HG03025 (cell line): ENCODE results near the gene DUSP10.

Source experiments
- ATAC-seq: cut with Tn5 transposase; IDR thresholded peaks from one replicate; pipeline ENCODE4 v1.9.1; 2021; ENCODE audit warnings: mild to moderate bottlenecking, moderate library complexity; ENCODE audit not compliant: unreplicated experiment, low FRiP score

DUSP10 gene

DNA sequence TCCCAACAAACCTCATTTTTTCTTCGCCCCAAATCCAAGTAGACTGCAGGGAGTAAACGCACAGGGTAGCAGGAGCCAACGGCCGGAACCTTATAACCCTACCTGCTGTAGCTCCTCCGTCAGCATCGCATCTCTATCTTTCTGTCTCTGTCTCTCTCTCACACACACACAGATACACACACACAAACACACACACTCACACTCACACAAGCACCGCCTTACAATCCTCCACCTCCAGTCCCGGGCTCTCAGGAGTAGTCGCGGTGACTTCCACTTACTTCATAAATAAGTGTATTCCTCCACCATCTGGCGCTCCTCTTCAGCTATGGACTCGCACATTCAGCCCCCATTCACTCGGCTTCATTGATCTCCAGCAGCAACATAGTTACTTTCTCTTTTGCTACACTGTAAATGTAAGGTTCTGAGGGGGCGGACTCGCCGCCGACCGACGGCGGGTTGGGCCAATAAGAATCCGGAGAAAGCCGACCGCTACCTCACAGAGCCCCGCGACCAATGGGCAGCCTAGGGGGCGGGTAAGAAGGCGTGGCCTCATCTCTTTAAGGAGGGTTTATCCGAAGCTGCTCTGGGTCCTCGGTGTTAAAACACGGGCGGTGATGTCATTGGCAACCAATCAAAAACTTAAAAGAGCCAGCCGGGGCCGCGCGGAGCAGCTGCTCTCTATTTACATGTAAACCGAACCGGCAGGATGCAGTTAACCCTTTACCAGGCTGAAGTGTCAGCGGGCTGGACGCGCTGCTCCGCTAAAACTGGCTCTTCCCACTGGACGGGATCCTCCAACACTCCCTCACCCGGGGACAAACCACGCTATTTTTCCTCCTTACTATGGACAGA, at the start of gene DUSP10:
DUSP10 (minus strand) TSS at position 387 of the 852 bp plus-strand sequence. CDS start 2,345 bp downstream, outside the sequence.
- peak; percentile 89 for ATAC-seq

DNA sequence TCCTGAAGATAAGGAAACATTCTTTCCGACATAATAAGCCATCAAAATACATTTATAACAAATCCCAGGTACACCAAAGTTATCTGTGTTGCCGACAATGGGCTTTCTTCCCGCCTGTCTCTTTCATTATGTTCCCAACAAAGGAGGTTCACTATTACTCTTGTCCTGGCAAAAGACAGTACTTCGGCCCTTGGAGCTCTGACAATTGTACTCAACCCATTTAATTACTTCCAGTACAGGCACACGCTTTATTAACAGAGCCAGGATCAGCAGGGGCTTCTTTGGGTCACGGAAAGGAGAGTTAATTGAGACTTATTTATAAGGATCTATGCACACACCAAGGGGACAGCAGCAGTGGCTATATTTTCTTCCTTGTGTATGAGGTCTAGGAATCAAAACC, 46.6 kb upstream of the DUSP10 start:
- no peak for ATAC-seq

DNA sequence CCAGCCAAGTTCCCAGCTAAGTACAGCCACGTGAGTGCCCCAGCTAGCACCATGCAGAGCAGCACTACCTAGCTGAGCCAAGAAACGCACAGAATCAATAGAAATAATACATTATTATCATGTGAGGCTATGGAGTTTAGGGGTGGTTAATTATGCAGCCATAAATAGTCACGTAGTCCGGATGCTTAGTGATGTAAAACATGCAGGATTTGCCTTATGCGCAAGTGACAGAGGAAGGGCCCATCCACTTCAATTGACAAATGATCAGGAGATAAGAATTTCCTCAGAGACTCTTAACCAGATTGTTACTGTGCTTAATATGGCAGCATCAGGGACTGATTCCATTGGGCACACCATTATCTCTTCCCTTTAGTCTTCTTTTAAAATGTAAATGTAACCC, 44.8 kb upstream of the DUSP10 start:
- ATAC-seq = no peak

DNA sequence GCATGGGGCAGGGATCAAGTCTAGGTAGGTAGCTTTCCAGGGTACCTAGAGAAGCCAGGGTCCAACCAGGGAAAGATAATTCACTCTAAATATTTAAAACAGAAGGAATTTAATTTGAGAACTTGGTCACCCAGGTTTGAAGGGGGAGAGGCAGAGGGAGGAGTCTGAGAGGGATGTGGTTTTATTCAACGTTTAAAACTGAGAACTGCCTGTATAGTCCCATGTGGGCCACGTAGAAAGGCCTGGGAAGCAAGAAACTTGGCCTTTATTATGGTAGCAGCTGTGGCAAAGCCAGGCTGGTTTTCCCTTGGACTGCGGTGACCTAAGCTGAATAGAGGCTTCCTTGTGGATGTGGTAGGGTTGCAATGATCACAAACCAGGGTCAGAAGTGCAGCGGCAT, 42.0 kb upstream of the DUSP10 start:
- ATAC-seq = no peak

DNA sequence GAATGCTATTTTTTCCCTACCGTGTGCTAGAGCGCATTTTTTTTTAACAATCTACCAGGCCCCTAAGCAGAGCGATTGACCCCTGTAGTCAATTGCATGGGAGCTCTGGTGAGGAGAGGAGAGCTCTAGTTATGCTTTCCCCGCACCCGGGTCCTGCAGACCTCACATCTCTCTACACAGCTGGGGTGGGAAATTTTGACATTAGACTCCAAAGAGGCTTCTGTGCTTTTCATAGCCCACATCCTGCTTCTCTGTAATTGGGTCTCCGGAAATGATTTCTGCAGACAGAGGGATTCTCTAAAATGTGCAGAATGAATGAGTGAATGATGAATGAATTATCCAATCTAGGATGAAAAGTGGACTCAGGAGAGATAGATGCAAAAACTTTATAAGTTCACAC, 41.5 kb upstream of the DUSP10 start:
- ATAC-seq = no peak

DNA sequence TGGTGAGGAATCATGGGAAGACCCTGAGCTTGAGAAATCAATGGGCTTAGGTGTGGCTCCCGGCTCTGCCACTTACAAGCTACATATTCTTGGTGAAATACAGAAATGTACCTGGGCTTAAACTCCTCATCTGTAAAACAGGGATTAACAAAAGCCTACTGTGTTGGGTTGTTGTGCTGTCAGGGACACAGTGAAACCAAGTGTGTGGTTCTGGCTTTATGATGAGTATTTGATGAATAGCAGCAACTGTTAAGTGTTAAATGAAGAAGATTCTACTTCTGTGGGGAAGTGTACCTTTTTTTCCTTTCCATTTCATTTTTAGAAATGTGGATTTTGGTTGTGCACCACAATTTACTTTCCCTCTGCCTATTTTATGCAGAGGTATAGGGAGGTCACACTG, 41.1 kb upstream of the DUSP10 start:
- ATAC-seq = no peak

DNA sequence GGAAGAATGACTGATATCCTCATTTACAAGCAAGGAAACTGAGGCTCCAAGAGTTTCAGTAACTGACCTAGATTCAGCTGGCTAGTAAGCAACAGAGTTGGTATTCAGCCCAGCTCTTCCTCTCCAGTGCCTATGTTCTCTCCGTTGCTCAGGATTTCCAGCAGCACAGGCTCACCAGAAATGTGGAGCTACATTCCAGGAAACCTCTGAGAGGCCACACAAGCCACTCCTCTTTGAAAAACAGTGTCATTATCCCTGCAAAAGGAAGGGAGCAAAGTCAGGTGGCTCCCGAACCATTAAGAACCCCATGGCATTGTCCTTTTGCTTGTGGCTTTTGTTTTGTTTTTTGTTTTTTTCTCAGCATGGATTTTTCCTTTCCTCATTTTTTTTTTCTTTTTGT, 40.6 kb upstream of the DUSP10 start:
- ATAC-seq = no peak

DNA sequence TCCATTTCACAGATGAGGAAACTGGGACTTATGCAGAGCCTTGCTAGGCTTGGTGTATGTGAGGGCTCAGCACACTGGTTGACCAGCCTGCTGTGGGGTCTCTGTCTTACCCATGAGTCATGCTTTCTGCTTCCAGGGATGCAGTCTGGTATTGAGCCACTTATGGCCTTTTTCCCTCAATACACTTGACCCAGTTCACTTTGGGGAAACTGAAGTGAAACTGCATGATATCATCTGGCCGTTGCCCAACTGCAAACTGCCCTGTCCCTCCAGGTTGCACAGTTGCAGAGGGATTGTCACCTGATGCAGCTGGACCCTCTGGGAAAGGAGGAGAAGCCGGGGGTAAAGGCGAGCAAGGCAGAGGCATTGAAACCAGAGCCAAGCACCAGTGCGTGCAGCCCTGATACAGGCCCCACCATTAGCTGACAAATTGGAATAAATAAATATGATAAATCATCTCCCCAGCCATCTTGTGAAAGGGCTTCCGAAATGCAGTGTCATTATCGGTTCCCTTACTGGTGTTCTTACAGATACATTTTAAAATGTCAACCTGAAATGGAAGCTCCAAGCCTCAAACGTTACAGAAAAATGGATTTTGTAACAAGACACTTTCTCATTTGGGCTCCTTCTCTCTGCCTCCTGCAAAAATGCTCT, 39.3 kb upstream of the DUSP10 start:
- no peak for ATAC-seq

DNA sequence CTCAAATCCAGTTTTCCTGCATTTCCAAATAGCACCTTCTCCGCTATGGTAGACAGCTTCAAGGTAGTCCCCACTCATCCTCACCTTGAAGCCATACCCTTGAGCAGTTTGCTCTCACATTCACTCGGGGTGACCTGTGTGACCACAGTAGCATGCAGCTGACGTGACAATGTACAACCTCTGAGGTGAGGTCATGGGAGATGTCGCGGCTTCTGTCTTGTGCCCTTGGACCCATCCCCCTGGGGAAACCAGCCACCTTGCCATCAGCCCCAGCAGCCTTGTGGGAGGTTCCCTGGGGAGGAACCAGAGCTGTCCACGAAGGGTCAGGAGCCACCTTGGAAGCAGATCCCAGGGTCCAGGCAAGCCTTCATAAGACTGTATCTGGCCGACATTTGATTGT, 38.3 kb upstream of the DUSP10 start:
- ATAC-seq = no peak

DNA sequence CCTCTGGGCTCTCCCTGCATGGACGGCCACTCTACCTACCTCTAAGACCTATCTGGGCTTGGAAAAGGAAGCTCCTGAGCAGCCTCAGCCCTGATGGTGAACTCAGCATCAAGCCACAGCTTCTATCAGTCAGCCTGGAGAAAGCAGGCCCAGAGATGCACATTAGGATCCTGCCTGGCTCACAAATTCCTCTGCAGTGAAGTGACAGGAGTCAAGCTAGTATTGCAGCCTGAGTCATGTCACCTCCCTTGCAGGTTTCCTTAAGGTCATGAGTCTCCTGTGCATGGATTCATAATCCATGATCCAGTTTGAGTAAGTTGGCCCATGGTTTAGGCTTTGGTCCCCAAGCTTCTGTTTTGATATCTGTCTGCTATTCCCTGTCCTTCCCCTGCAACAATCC, 37.9 kb upstream of the DUSP10 start:
- no peak for ATAC-seq

DNA sequence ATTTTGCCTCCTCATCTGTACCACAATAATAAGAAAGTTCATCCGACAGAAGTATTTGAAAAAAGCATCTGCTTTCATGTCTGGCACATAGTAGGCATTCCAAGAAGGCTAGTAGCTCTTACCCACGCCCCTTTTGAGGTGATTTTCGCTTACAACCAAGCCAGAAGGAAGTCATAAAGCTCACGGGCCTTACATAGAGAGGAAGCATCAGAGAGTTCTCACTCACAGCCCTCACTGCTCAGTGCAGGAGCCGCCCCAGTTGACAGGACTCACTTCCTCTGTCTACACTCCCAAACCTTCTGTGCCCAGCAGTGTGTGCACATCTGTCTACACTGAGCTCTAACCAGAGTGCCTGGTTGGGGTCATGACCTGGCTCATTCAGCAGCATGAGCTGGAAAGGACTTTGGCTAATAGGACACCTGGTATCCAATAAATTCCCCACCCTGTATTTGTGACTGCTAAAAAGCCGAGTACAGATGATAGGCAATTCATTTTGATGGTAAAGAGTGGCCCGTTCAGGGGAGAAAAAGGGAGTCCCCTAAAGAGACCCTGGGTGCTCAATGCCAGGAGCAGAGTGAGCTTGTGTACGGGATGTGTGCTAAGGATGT, 36.8 kb upstream of the DUSP10 start:
- ATAC-seq = peak; percentile 27

DNA sequence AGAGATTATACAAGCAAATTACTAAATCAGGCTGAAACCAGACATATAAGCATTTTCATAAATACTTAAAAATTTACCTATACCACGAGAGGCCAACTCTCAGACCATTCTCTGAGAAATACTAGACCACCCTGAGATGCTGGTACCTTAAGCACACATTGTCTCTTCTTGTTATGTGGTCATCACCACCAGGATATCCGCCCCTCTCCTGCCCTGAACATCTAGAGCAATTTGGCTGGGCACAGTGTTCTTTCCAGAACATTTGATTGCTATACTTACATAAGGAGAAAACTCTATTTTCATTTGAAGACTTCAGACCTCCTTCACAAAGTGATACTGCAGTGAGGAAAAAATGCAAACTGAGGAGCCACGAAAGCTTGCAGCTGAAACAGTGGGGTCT, 36.2 kb upstream of the DUSP10 start:
- peak; percentile 21 for ATAC-seq

DNA sequence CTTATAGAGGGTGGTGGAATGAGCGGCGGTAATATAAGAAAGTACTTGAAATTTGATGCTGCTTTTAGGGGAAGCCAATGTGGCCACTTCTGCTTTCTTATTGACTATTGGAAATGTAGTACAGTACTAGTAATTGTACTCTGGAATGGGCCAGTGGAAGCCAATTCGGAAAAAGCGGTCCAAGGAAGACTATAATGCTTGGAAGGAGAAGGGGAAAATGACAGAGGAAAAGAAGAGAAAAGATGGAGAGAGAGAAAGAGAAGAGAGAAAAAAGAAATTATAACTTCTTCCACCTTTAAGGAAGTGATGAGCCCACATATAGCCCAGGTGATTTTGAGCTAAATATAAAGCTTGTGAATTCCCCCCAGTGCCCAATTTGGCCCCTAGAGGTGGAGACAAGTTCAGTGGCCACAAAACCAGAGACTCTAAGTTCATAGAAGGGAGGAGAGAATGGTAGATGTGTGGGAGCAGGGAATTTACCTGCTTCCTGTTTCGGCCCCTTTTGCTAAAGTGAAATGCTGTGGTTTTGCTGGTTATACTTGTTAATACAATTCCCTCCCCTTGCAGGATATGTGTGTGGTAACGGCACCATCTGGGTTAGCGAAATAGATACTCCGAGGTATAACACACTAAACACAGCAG, 35.7 kb upstream of the DUSP10 start:
- ATAC-seq = peak; percentile 72

DNA sequence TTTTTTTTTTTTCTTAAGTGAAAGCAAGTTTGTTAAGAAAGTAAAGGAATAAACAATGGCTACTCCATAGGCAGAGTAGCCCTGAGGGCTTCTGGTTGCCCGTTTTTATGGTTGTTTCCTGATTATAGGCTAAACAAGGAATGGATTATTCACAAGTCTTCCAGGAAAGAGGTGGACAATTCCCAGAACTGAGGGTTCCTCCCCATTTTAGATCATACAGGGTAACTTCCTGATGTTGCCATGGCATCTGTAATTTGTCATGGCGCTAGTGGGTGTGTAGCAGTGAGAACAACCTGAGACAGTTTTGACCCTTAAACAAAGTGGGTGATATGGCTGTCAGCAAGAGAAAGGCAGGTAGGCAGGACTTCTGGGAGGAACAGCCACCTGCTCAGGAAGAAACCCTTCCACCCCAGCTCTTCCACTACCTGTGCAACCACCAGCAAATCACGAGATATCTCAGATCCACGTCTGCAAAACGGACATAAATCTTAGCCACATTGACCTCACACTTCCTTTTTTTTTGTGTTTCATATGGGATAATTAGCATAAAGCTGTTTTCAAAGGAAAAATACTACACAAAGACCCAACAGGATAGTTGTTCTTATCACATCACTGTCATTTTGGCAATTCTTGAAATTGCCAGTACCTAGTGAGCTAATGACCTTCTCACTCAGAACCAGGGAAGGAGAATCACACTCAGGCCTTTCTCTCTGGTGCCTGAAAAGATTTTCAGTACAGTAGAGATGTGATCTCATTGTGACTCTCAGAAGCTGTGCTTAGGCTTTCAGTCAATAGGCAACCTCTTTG, 34.8 kb upstream of the DUSP10 start:
- peak; percentile 41 for ATAC-seq

DNA sequence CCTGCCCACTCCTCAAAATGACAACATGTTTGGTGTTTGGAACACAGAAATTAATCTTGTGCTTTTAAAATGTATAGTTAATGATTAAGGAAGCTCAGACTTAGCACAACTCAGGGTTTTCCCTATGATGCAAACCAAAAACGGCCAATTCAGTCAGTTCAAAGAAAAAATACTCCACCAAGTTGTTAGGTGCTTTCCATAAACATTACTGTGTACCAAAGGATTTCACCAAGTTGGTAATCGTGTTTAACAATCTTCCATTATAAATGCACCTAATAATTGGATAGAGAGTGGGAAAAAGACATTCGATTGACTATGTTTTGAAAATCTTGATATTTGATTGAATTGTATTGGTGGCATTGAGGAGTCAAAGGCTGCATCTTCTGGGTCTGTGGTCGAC, 33.3 kb upstream of the DUSP10 start:
- no peak for ATAC-seq

DNA sequence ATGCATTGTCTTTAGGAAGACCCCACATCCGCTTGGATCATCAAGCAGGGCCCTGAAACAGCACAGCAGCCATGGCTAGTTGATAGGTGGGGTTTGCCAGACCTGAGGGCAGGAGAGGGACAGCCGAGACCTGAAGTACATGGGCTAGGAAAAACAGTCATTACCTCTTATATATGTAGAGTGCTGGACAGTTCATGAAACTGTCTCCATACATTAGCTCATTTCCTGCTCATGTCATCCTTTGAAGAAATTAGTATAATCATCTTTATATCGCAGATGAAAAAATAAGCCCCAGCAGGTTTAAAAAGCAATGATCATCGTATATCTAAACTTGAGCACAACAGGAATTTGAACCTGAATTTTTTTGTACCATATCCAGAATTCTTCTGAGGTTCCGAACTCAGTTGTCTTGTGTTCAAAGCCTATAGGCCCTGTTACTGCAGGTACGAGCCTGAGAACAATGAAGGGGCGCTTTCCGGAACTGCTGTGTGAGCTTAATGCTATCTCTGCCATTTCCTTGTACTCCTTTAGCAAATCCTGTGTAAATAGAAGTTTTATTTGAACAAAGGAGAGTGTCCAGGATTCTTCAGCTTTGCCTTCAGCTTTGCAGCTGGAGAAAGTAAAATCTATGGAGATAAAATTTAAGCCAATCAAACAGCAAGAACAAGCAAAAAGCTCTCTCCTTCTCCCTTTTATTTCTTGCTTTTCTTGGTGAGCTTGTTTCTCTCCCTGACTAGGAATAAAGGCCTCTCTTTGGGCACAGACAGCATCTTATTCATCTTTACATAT, 32.4 kb upstream of the DUSP10 start:
- ATAC-seq = no peak

DNA sequence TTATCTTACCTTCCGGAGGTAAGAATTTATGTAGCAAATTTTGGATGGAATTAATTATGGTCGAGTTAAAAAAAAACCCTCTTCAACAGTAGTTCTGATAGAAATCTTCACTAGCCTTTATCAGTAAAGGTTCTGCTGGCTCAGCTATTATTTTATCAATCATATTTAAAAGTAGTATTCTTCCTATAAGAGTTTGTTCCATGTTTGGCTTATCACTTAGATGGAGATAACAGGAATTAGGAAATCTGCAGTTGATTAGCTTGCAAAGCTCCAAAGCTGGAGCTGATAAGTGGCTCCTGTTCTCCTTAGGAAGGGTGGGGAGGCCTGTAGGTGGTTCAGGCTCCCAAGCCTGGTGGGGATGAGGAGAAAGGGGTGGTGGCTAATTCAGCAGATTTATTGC, 31.5 kb upstream of the DUSP10 start:
- ATAC-seq = no peak

DNA sequence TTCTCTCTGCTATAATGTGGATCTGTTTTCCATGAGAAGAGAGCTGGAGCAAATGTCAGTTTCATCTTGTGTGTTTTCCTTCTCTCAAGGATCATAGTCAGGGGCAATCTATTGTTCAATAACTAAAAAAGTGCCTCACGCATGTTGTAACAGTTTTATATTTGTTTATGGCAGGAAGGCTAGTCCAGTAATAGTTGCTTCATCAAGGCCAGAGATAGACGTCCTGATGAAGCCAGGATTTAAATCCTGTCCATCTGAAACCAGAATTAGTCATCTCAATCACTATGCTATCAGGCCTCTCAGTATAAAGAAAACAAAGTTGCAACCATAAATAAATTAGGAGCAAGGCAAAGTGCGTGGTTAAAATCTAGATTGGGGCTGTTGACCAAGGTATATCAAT, 30.2 kb upstream of the DUSP10 start:
- ATAC-seq = no peak

DNA sequence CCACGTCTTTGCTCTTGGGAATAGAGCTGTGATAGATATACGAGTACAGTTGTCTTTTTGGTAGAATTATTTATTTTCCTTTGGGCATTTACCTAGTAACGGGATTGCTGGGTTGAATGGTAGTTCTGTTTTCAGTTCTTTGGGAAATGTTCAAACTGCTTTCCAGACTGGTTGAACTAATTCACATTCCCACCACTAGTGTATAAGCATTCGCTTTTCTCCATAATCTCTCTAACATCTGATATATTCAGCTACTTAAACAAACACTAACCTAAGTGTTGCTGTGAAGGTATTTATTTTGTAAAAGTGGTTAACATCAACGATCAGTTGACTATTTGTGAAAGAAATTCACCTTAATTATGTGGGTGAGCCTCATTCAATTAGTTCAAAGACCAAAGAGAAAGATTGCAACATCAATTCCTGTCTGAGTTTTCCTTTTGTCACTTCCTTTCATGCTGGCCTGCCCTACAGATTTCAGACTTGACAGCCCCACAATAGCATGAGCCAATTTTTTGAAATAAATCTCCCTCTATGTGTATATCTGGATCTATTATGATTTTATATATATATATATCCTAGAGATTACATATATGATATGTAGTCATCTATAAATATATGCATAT, 26.7 kb upstream of the DUSP10 start:
- ATAC-seq = no peak
